DMS 273 (cell line): Measurements from ENCODE around the gene C2CD5.
"Not testable (repeated sequence)": the region's sequence is repeated elsewhere in the genome, so short reads cannot be mapped to it uniquely, and the experiment has no call there.

Source experiments
- DNase-seq: peaks from one replicate; lab custom pipeline; 2025; ENCODE audit not compliant: unreplicated experiment; lab: John Stamatoyannopoulos, UW

The C2CD5 gene

DNA sequence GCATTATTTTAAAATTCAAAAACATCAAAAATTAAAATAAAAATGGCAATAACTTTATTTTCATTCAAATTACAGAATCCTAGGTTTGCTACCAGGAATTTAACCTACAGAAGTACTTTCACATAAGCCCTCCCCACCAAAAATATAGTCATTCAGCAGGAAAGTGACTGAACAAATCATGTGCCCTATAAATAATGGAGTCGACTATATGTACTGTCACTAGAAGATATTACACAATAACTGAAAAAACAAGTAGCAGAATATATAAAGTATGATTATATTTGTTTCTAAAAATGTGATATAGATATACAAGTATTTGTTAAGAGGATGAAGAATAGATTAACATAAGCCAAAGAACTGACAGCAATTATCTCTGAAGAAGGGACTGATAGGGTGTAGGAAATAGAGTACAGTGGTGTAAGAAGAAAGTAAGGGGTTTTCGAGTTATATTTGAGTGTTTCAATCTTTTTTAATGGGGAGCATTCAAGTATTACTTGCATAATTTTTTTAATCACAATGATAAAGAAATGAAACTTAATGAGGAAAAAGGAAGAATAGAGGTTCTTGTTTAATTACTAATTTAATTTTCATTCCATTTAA is 7.9 kb downstream of the C2CD5 start:
- DNase-seq, result no peak

DNA sequence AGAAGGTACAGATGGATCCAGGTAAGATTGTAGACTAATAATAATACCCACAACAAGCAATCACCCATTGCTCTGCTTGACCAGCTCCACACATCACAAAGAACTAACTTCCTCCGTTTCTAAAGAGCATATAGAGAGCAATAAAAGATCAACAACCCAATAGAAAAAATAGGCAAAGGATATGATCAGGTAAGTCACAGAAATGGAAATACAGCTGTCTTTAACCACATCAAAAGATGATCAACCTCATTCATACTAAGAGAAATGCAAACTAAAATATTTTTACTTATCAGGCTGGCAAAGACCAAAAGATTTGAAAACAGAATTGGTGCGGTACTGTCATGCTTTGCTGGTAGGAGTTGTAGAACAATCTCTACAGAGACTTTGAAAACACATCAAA is 8.9 kb downstream of the C2CD5 start:
- DNase-seq, result no peak

DNA sequence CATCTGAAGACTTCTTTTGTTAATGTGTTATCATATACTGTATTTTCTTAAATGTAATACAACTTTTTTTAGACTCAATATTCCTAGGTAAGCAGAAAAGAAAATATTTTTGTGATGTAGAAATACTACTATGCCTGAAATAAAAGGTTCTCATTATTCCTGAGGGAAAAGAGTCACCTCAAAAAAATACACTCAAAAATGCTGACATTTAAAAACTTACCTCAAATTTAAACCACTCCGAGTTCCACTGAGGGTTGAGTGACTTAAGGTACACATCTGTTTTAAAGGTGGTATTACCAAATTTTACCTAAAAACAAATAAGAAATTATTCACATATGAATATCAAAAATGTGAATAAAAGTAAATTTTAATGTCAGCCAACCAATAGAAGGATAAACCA is 9.3 kb downstream of the C2CD5 start:
- no peak for DNase-seq

DNA sequence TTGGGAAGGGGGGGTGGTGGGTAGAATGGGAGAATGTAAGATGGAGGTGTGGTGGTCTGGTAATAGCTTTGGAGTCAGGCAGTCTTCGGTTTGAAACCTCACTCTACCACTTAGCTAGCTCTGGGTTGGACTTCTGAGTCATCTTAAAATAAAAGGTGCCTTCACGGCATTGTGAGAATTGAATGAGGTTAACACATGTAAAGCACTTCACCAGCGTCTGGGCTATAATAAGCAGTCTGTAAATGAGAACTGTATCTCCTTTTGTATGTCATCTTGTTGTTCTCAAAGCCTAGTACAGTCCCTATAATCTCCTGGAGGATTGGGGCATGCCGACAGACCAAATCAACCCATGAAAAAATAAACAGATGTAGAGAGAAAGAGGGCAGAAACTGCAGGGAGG is 11.2 kb downstream of the C2CD5 start:
- DNase-seq, result no peak

DNA sequence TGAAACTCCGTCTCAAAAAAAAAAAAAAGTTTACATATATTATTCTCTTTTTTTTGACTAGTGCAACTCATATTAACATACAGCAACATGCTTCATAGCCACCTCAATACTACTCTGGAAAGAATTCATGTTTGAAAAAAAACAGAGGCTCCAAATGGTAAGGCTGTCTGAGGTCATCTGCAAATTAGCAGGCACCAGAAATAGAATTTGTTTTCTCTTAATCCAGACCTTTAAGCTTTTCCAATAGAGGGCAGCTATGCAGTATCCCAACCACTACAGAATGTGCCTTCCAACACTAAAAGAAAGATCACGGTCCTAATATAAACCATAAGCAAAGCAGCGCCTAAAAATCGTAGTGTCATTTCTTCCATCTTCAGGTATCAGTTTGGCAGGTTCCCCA is 12.0 kb downstream of the C2CD5 start:
- DNase-seq, result no peak

DNA sequence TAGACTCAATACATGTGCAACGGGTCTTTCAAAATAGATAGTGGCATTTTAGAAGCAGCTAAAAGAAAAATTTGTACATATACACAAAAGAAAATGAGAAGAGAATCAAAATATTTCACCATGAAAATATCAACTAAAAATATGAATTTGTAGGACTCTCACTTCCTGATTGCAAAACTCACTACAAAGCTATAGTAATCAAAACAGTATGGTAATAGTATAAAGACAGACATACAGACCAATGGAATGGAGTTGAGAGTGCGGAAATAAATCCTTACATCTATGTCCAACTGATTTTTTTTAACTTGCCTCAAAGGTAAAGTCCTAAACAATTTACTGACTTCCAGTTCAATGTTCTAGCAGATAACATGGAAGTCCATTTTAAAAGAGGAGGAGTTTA is 13.1 kb downstream of the C2CD5 start:
- DNase-seq, result no peak

DNA sequence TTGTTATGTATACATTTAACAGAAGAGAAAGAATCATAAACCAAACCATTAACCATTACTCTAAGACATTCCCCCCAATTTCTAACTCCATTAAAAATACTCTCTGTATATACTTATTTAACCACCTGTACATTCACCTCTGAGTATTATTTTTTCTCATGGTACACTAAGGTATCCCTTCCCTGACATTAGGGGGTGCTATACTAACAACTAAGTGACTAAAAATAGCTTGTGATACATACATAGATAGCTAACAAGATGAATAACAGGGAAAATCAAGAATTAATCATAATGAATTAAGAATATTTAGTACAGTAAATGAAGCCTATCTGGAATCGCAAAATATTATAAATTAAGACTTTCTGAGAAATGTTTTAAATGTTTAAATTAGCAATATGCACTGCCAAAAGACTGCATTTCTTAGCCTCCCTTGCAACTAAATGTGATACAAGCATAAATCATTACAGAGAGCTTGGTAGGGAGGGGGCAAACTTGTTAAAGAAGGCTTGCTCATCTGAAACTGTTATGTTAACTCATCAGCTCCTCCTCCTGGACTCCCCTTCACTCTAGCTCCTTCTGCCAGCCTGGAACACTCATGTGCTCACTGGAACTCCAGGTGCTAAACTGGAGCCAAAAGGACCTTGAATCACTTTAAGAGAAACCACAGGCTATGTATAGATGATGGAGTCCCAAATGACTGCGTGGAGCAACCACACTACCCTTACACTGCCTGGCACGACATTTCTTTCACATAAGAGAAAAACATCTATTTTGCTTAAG is 14.9 kb downstream of the C2CD5 start:
- DNase-seq, result peak; percentile 45

DNA sequence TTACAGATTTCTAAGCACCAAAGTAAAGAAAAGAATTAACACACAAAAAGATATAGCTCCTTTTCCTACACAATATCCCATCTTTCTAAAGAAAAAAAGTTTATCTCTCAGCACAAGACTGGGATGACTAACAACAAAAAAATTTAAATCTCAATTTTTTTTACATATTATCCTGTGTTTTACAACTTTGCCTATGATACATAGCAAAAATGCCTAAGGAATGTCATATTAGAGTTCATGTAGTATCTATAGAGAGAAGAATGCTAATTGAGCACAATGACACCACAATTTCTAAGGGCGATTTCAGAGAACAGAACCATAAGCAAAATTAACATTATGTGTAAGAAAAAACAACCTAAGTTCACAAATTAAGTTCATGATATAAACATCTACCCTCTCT is 16.3 kb downstream of the C2CD5 start:
- DNase-seq, result no peak

DNA sequence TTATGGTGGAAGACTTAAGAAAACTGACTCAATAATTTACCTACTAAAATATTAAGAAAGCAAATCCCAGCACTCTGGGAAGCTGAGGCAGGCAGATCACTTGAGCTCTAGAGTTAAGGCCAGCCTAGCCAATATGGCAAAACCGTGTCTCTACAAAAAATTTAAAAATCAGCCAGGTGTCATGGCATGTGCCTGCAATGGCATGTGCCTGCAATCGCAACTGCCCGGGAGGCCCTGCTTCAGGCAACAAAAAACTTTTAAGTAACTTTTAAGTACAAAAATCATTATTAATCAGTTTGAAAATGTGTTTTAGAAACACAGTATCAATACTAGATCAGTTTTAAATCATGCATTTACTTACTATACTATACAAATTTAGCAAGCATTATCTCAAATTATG is 17.5 kb downstream of the C2CD5 start:
- DNase-seq, result no peak

DNA sequence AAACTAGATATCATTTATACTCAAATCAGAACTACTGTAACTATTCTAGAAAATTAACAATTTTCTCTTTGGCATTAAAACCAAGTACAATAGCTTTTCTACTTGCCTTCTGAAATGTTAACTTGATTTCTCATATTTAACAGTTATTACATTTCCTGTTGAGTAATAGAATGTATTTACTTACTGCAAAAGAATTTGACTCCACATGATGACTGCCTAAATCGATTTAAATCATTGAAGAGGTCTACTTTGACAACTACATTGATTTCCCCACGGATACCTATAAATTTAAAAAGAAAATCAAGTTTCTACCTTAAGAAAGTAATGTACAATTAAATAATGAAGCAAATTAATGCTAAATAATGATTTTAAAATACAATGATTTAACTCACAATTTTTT is 18.9 kb downstream of the C2CD5 start:
- DNase-seq, result no peak

DNA sequence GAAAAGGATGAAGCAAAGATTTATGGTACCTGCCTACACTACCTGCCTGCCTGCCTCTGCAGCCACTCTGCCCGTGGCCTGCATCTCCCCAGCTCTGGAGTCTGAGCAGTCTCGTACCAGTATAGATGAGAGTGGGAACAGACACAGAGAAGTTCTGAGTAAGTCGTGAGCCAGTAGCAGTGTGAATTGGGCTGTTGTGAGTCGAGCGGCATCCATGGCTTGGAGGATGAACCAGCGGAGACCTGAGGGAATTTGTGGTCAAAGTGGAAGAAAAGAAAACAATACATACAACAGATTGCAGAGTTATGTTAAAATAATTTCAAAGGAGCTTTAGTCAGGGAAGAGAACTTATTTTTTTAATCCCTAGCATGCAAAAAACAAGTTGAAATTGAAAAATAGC is 25.3 kb downstream of the C2CD5 start:
- no peak for DNase-seq

DNA sequence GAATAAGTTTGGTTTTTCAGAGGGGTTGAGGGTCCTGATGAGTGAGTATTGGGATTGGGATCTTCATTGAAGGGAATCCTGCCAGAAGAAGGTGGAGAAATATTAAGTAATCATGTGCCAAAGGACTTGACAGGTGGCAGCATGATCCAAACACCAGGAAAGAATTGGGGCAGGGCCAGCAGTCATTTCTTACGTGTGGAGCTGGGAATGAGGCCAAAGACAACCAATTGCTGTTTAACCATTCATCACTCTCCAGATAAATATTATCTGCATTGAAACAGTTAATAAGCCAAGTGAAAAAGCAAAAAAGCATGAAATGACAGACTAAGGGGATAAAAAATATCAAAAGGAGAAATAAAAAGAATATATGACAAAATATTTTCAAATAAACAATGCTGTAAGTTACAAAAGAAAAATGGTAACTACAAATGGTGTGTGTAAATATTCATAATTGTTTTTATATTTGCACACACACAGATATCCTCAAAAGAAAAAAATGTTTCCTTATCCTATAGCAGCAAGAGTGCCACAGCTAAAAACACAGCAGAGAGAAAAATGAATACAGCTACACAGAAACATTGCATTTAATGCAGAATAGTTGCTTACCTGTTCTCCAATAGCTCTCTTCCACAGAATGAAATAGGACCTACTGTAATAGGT is 26.2 kb downstream of the C2CD5 start:
- peak; percentile 84 for DNase-seq

DNA sequence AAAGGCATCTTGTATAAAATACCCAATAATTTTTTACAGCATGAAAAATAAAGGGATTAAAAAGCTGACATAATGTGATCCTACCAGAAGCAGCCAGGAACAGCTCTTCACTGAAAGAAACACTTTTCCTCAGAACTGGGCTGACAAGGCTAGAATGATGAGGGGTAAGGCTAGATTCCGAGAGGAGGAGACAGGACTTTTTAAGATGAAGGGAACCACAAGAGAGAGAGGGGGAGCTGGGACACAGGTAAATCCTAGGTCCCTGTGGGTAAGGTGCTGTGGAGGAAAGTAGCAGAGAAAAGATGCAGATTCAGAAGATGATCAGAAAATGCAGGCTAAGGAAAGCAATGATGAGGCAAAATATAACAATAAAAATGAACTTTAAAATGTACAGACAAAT is 29.5 kb downstream of the C2CD5 start:
- DNase-seq, result no peak

DNA sequence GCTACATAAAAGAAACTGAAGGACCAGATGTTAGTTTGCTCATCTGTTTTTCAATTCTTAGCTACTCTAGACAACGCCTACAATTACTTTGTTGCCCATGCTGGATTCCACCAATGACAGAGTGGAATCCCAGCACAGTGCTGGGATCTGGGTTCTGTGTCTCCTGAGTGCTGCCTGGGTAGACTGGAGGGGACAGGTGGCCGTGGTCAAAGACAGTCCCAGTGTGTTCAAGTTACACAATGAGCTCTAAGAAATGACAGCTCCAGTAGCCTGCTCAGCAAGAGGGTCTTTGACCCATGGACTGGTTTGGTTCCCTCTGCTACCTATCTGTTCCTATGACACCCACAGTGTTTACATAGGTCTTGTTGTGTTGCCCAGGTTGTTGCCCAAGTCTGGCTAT is 38.5 kb downstream of the C2CD5 start:
- no peak for DNase-seq

DNA sequence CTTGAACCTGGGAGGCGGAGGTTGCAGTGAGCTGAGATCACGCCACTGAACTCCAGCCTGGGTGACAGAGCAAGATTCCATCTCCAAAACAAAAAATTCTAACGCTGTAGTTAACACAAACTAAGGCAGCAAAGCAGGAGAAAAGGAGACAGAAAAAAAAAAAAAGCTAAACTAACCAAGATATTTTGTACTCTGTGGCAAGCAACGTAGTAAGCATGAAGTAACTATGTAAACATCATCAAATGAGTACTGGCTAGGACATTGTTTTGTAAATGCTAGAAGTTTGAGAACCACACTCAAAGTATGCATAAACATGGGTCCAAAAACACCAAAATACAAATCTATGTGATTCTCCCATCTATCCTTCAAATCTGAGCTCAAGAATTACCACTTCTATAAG is 44.2 kb downstream of the C2CD5 start:
- no peak for DNase-seq

DNA sequence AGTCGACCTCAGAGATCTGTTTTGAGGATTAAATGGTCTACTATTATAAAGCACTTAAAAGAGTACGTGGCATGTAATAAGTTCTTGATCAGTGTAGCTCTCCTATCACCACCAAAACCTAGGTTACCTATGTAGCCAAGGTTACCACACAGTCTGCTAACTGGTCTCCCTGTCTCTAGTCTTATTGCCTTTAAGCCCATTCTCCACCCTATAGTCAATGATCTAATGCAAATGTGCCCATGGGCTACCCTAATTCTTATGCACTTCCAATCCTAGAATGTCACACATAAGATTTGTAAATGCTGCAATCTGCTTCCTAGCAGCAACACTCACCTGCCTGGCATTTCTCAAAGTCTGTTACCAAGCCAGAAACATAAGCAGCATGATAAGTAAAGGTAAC is 44.9 kb downstream of the C2CD5 start:
- no peak for DNase-seq

DNA sequence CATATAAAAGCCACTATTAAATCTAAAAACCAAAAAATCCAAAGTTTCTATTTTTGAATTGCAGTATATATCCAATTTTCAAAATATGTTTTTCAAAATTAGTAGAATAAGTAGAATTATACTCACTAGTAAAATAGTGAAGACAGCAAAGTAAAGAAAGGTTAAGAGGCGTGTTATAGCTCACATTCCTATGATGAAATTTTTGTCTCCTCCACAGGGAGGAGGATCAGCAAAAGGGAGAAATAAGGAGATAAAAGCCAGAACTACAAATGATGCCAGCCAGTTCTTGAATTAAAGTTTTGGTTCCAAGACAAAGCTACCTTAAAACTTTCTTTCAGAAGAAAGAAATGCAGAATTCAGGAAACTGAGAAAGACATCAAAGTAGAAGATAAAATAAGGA is 50.0 kb downstream of the C2CD5 start:
- DNase-seq, result no peak

DNA sequence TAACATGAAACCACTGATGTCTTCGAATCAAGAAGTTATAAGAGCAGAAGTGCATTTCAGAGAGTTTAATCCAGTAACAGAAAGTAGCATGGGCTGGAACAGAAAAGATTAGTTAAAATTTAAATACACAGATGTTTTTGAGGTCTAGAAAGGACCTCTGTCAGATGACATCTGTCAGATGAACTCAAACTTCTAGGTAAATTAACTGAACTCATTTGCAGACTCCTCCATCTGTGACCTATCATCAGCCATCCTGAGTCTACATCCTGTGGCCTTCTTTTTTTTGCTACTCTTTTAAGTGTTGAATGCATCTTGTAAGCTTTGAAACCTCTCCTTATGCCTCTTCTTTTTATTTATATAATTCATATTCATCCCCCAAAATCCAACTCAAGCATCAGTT is 53.3 kb downstream of the C2CD5 start:
- no peak for DNase-seq

DNA sequence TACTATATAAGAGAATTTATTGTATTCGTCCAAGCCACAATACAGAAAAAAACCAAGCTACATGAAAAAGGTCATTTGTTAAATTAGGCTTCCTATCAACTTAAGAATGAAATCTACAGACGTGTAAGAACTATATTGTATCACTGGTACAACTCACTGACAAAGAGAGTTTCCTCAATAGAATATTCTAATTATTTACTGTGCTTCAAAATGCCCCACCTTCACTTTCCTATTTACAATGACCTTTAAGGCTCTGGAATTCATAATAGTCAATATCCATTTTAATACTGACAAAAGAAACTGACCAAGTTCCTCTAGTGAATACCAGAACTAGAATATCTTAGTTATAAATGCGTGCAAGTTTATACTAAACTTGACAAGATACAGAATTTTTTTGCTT is 55.9 kb downstream of the C2CD5 start:
- no peak for DNase-seq

DNA sequence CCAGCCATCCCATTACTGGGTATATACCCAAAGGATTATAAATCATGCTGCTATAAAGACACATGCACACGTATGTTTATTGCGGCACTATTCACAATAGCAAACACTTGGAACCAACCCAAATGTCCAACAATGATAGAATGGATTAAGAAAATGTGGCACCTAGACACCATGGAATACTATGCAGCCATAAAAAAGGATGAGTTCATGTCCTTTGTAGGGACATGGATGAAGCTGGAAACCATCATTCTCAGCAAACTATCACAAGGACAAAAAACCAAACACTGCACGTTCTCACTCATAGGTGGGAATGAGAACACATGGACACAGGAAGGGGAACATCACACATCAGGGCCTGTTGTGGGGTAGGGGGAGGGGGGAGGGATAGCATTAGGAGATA is 56.7 kb downstream of the C2CD5 start:
- DNase-seq, result not testable (repeated sequence)

DNA sequence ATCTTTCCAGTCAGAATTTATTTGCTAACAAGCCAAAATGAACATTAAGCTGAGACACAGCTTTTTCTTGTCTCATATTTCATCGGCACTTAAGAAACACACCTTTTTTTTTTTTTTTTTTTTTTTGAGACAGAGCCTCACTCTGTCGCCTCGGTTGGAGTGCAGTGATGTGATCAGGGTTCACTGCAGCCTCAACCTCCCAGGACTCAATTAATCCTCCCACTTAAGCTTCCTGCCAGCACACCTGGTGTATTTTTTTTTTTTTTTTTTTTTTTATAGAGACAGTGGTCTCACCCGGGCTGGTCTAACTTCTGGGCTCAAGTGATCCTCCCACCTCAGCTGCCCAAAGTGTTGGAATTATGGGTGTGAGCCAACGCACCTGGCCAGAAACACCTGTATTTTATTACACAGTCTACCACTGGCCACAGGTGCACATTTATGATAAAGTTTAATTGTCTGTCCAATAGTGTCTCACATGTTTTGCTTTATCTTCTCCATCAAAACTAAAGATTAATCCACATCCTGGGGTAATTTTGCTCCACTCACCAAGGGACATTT is 62.7 kb downstream of the C2CD5 start:
- DNase-seq, result no peak

DNA sequence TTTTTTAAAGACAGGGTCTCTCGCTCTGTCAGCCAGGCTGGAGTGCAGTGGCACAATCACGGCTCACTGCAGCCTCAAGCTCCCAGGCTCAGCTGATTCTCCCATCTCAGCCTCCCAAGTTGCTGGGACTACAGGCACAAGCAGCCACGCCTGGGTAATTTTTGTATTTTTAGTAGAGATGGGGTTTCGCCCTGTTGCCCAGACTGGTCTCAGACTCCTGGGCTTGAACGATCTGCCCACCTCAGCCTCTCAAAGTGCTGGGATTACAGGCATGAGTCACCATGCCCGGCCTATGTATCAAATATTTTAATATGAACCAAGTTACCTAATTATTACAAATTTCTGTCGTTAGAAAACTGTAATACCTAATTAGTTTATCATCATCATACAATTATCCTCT is 63.5 kb downstream of the C2CD5 start:
- DNase-seq, result not testable (repeated sequence)
